Activated T-cell treated with anti-CD3 and anti-CD28 coated beads, Interleukin-2, amount 50 U/mL, for 48 hours (primary cell): ENCODE measurements around the gene RIN3.

Experiments used
- DNase-seq, 2 experiments: peaks; one replicate each; pipeline ENCODE4 v3.0.0-alpha.2; 2020

The RIN3 gene

GRCh38 chr14:92579244-92579936, 65.8 kb downstream of the RIN3 start:
- DNase-seq, result no peak

GRCh38 chr14:92581206-92581605, 67.6 kb downstream of the RIN3 start:
- DNase-seq, result no peak

GRCh38 chr14:92581966-92582566, 68.5 kb downstream of the RIN3 start:
- no peak for DNase-seq

- DNase-seq, result peak in 1 of 2 experiments; percentile 39
Measured at GRCh38 chr14:92582706-92583452, 69.3 kb downstream of the RIN3 start.

GRCh38 chr14:92584220-92584619, 70.6 kb downstream of the RIN3 start:
- DNase-seq, result no peak

GRCh38 chr14:92584816-92585215, 71.2 kb downstream of the RIN3 start:
- DNase-seq, result no peak

- DNase-seq, result peak; percentile 51 to 52
Measured at GRCh38 chr14:92585981-92586937, 72.7 kb downstream of the RIN3 start.

GRCh38 chr14:92586963-92587699, 73.5 kb downstream of the RIN3 start:
- DNase-seq, result no peak

- no peak for DNase-seq
Measured at GRCh38 chr14:92587700-92588085, 74.1 kb downstream of the RIN3 start.

- DNase-seq, result no peak
Measured at GRCh38 chr14:92589213-92589852, 75.8 kb downstream of the RIN3 start.

GRCh38 chr14:92590176-92590575, 76.6 kb downstream of the RIN3 start:
- DNase-seq, result no peak

- DNase-seq, result no peak
Measured at GRCh38 chr14:92590941-92591340, 77.4 kb downstream of the RIN3 start.

- DNase-seq, result no peak
Measured at GRCh38 chr14:92591346-92591745, 77.8 kb downstream of the RIN3 start.

GRCh38 chr14:92595267-92595666, 81.7 kb downstream of the RIN3 start:
- DNase-seq, result no peak

GRCh38 chr14:92596331-92596907, 82.8 kb downstream of the RIN3 start:
- DNase-seq, result peak in 1 of 2 experiments; percentile 11

GRCh38 chr14:92597906-92598905, 84.6 kb downstream of the RIN3 start:
- DNase-seq, result no peak

GRCh38 chr14:92599811-92600210, 86.2 kb downstream of the RIN3 start:
- no peak for DNase-seq

GRCh38 chr14:92600318-92601053, 86.9 kb downstream of the RIN3 start:
- no peak for DNase-seq

GRCh38 chr14:92601131-92601710, 87.6 kb downstream of the RIN3 start:
- DNase-seq, result no peak
